Testis (tissue), 3 donors: ENCODE results near the gene ZNF516. TPM values are rescaled to one million over a fixed set of nuclear protein-coding genes. Genes with fewer than 3 reads are reported as not detected.

Experiments used
- DNase-seq: peaks from one replicate; pipeline ENCODE4 v3.0.0-alpha.2; 2019
- H3K27ac ChIP-seq, 2 donors: fragments of 200-600 bp; sonication (generic); one replicate each; pipeline ENCODE4 v1.5.1; 2019
- H3K27me3 ChIP-seq: fragments of 200-600 bp; sonication (generic); one replicate; pipeline ENCODE4 v1.5.1; 2019
- H3K36me3 ChIP-seq: fragments of 200-600 bp; sonication (generic); one replicate; pipeline ENCODE4 v1.5.1; 2017; ENCODE audit warnings: low read depth; ENCODE audit errors: missing control alignments
- H3K4me1 ChIP-seq: fragments of 200-600 bp; sonication (generic); one replicate; pipeline ENCODE4 v1.5.1; 2019
- H3K4me3 ChIP-seq, 2 donors: fragments of 200-600 bp; sonication (generic); one replicate each; pipeline ENCODE4 v1.5.1; 2017 to 2019
- H3K9me3 ChIP-seq: fragments of 200-600 bp; sonication (generic); one replicate; pipeline ENCODE4 v1.5.1; 2017
- CTCF ChIP-seq, 3 experiments: fragments of 450-650 bp in 2 of 3; fragments of 200-600 bp in 1 of 3; sonication (generic) in 1 of 3; IDR thresholded peaks; one replicate each; pipeline ENCODE4 v1.5.1; 2016 to 2019; ENCODE audit warnings: antibody characterized with exemption in 3 of 3, mild to moderate bottlenecking in 2 of 3, moderate library complexity in 1 of 3
- POLR2A ChIP-seq: fragments of 450-650 bp; IDR thresholded peaks from one replicate; pipeline ENCODE4 v1.6.1; 2017; ENCODE audit warnings: antibody characterized with exemption, mild to moderate bottlenecking, moderate library complexity
- WGBS, 2 donors: methylation state at CpG; one replicate each; pipeline ENCODE4 v1.1.5; 2018; 5-methylcytosine and 5-hydroxymethylcytosine counted together
- intact Hi-C: fragments of 100-400 bp; cut with DNase I; formaldehyde crosslinking; loops from one replicate; pipeline ENCODE4 v1.15.1; 2023; ENCODE audit warnings: low total_unique reads
- polyA plus RNA-seq: library from polyadenylated mRNA; stranded (reverse); fragments of 350-450 nt; fragmentation: Illumina TruSeq; extraction: RNeasy Lipid Tissue Mini Kit (QIAGEN cat#74804); gene quantifications from one replicate; pipeline ENCODE4 v1.2.3, GENCODE V29; 2014; ENCODE audit warnings: low read depth, low replicate concordance; ENCODE audit not compliant: insufficient read depth
- total RNA-seq, 2 donors: library from RNA; depleted of rRNA; stranded (reverse); fragments of >200 nt; gene quantifications; one replicate each; pipeline ENCODE4 v1.2.3, GENCODE V29; 2016

Gene ZNF516
- total and polyA plus RNA-seq, 3 donors from 2014 or later, result 79.0 to 212 (median 189) TPM

GRCh38 chr18:76406791-76407190 is 88.3 kb downstream of the ZNF516 start:
- H3K36me3 ChIP-seq, result no peaks in the 10 kb centered on the region
- H3K4me3 ChIP-seq, result no peak overlapping the region
- H3K27me3 ChIP-seq, result no peaks in the 10 kb centered on the region
- DNase-seq, result no peak
- no peak for TF ChIP-seq CTCF (IDR thresholded peaks at IDR 0.05)
- TF ChIP-seq POLR2A, result no peak
- no peaks in the 10 kb centered on the region for H3K9me3 ChIP-seq
- intact Hi-C loops, result loop anchor here (10.0 kb wide), 1 partner anchor 298 kb away; no protein-coding TSS in a partner anchor
- WGBS, 2 donors, result 82 to 84% methylated on average over 13 to 14 of the region's 14 CpGs
- H3K4me1 ChIP-seq, result peaks cover 33% of the 10 kb centered on the region
- H3K27ac ChIP-seq, result no peak overlapping the region

- peaks cover 34% of the 10 kb centered on the region for H3K4me1 ChIP-seq
- no peak overlapping the region for H3K27ac ChIP-seq
- intact Hi-C loops, result loop anchor here (10.0 kb wide), 1 partner anchor 299 kb away; no protein-coding TSS in a partner anchor
- H3K4me3 ChIP-seq, result no peak overlapping the region
- H3K27me3 ChIP-seq, result no peaks in the 10 kb centered on the region
- no peaks in the 10 kb centered on the region for H3K9me3 ChIP-seq
- no peak for TF ChIP-seq POLR2A
- TF ChIP-seq CTCF (IDR thresholded peaks at IDR 0.05), result peak; percentile 44 to 77 (median 76)
- H3K36me3 ChIP-seq, result no peaks in the 10 kb centered on the region
- 77 to 87% methylated on average over 36 to 37 of the region's 37 CpGs for WGBS, 2 donors
- DNase-seq, result peak; percentile 83
Observed at GRCh38 chr18:76405681-76406356, 89.2 kb downstream of the ZNF516 start.

- Histone ChIP-seq H3K36me3 (no peaks in the 10 kb centered on the region), H3K9me3 (no peaks in the 10 kb centered on the region), H3K27me3 (no peaks in the 10 kb centered on the region), H3K27ac (no peak overlapping the region), H3K4me1 (peaks cover 32% of the 10 kb centered on the region), H3K4me3 (no peak overlapping the region)
- 82 to 91% methylated on average over 8 to 17 of the region's 17 CpGs for WGBS, 2 donors
- no peak for DNase-seq
- TF ChIP-seq CTCF (IDR thresholded peaks at IDR 0.05), result no peak
- TF ChIP-seq POLR2A, result no peak
- intact Hi-C loops, result loop anchor here (10.0 kb wide), 1 partner anchor 300 kb away; no protein-coding TSS in a partner anchor
Observed at GRCh38 chr18:76405280-76405679, 89.8 kb downstream of the ZNF516 start.

GRCh38 chr18:76404345-76404831 is 90.7 kb downstream of the ZNF516 start:
- no peaks in the 10 kb centered on the region for H3K27me3 ChIP-seq
- no peak overlapping the region for H3K27ac ChIP-seq
- H3K4me1 ChIP-seq, result peaks cover 27% of the 10 kb centered on the region
- no peaks in the 10 kb centered on the region for H3K36me3 ChIP-seq
- no peak for DNase-seq
- no peak overlapping the region for H3K4me3 ChIP-seq
- 70 to 74% methylated on average over 8 of the region's 8 CpGs for WGBS, 2 donors
- intact Hi-C loops, result loop anchor here (10.0 kb wide), 1 partner anchor 300 kb away; no protein-coding TSS in a partner anchor
- no peaks in the 10 kb centered on the region for H3K9me3 ChIP-seq
- no peak for TF ChIP-seq CTCF (IDR thresholded peaks at IDR 0.05)
